Naive thymus-derived CD8-positive, alpha-beta T cell (primary cell): ENCODE results near the gene RSRC1. TPM values are rescaled to one million over a fixed set of nuclear protein-coding genes. Genes with fewer than 3 reads are reported as not detected.
"Not testable (repeated sequence)": the region's sequence is repeated elsewhere in the genome, so short reads cannot be mapped to it uniquely, and the experiment has no call there.

Experiments used
- ATAC-seq, 2 donors: fragments of 150-1000 bp; cut with Tn5 transposase in 1 of 2; sonication (Bioruptor Pico), chemical (Tn5 transposase) in 1 of 2; 1 replicate in 1 of 2; 2 replicates in 1 of 2; pipeline ENCODE4 v1.10.0; 2021; ENCODE audit warnings: mild to moderate bottlenecking in 2 of 2, moderate library complexity in 2 of 2
- POLR2A ChIA-PET: fragments of 350-600 bp; sonication (Branson Sonifier 250); formaldehyde crosslinking; loops from one replicate; lab custom pipeline; 2021; ENCODE audit warnings: antibody characterized with exemption; lab: Charles Lee
- DNase-seq, 10 donors: peaks; one replicate each; pipeline versions ENCODE4 v3.0.0 to v3.0.0-alpha.2; 2020 to 2022
- H3K27ac Mint-ChIP-seq, 10 donors: one replicate each; pipeline ENCODE4 v1.8.0; 2020 to 2022; ENCODE audit warnings: mild to moderate bottlenecking in 10 of 10, mixed read lengths in 10 of 10, moderate library complexity in 4 of 10, inconsistent platforms in 1 of 10
- H3K27me3 Mint-ChIP-seq, 5 donors: one replicate each; pipeline ENCODE4 v1.8.0; 2021 to 2022; ENCODE audit warnings: mixed read lengths in 5 of 5
- H3K36me3 Mint-ChIP-seq, 3 donors: one replicate each; pipeline ENCODE4 v1.8.0; 2020 to 2022; ENCODE audit warnings: mixed read lengths in 3 of 3, mild to moderate bottlenecking in 2 of 3, inconsistent platforms in 1 of 3
- H3K4me1 Mint-ChIP-seq, 4 donors: one replicate each; pipeline ENCODE4 v1.8.0; 2021 to 2022; ENCODE audit warnings: mixed read lengths in 4 of 4
- H3K4me3 Mint-ChIP-seq, 10 donors: one replicate each; pipeline ENCODE4 v1.8.0; 2020 to 2022; ENCODE audit warnings: mild to moderate bottlenecking in 10 of 10, mixed read lengths in 10 of 10, moderate library complexity in 6 of 10, inconsistent platforms in 1 of 10
- H3K9me3 Mint-ChIP-seq, 9 donors: one replicate each; pipeline ENCODE4 v1.8.0; 2020 to 2022; ENCODE audit warnings: mixed read lengths in 9 of 9, mild to moderate bottlenecking in 3 of 9, inconsistent platforms in 1 of 9, moderate library complexity in 1 of 9
- polyA plus RNA-seq, 3 donors: library from polyadenylated mRNA; unstranded; fragments of 300-500 nt; fragmentation: Illumina TruSeq; gene quantifications; one replicate each; pipeline ENCODE4 v1.2.3, GENCODE V29; 2021
- total RNA-seq, 8 experiments: library from RNA in 2 of 8; stranded (reverse) in 2 of 8; gene quantifications; one replicate each; pipeline ENCODE4 v1.2.3 and lab custom pipeline; 2021 to 2026

Gene RSRC1
- total and polyA plus RNA-seq, 5 experiments from 2014 or later: 30.2 to 38.3 (median 32.6) TPM

GRCh38 chr3:158308236-158308928 lies 198.5 kb downstream of the RSRC1 start:
- Mint-ChIP-seq H3K27ac (no peak overlapping the region), H3K9me3 (no peaks in the 10 kb centered on the region), H3K4me1 (no peaks in the 10 kb centered on the region), H3K4me3 (no peak overlapping the region), H3K36me3 (peaks cover 0 to 7% (median 2%) of the 10 kb centered on the region in 3 donors), H3K27me3 (no peaks in the 10 kb centered on the region)
- ATAC-seq (no peak), DNase-seq (no peak)
- POLR2A ChIA-PET: no interaction called here

- Mint-ChIP-seq H3K27ac (peak overlapping the region in 1 of 10 donors; percentile 20), H3K36me3 (peaks cover 2 to 12% (median 4%) of the 10 kb centered on the region in 3 donors), H3K4me1 (peaks cover 0 to 1% (median 0%) of the 10 kb centered on the region in 4 donors), H3K27me3 (no peaks in the 10 kb centered on the region), H3K4me3 (no peak overlapping the region), H3K9me3 (no peaks in the 10 kb centered on the region)
- POLR2A ChIA-PET: no interaction called here
- ATAC-seq: no peak
- no peak for DNase-seq
These were observed 202.8 kb downstream of the RSRC1 start for GRCh38 chr3:158312560-158313141.

DNA sequence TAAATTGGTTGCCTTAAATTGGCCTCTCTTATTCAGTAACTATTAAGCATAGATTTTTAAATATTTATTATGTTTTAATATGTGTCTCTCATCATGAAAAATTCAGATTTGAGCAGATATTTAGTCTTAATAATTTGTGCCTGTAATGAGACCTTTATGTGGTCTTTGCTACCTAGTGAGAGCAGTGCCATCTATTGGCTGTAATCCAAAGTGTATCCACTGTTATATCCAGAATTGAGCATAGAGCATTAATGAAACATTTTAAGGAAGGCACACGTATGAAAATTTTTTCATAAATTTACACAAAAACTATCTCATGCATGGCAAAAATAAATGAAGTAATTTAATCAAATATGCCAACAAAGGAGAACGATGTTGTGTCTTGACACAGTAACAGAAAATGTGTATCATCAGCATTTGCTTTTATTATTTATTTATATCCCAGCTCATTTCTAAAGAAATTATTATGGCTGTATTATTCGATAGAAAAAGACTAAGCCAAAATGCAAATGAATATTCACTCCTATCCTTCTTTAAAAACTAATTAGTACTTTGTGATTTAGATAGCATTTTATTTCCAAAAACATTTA lies 203.5 kb downstream of the RSRC1 start:
- H3K36me3 Mint-ChIP-seq: peaks cover 4 to 13% (median 5%) of the 10 kb centered on the region in 3 donors
- ATAC-seq (no peak), DNase-seq (no peak)
- H3K4me3 Mint-ChIP-seq: no peak overlapping the region
- no peaks in the 10 kb centered on the region for H3K9me3 Mint-ChIP-seq
- no peaks in the 10 kb centered on the region for H3K27me3 Mint-ChIP-seq
- no peak overlapping the region for H3K27ac Mint-ChIP-seq
- H3K4me1 Mint-ChIP-seq: peaks cover 0 to 1% (median 0%) of the 10 kb centered on the region in 4 donors
- POLR2A ChIA-PET: no interaction called here

- DNase-seq (no peak), ATAC-seq (no peak)
- POLR2A ChIA-PET: no interaction called here
- Mint-ChIP-seq H3K4me1 (peaks cover 0 to 1% (median 0%) of the 10 kb centered on the region in 4 donors), H3K27me3 (no peaks in the 10 kb centered on the region), H3K27ac (no peak overlapping the region), H3K36me3 (peaks cover 4 to 22% (median 11%) of the 10 kb centered on the region in 3 donors), H3K4me3 (no peak overlapping the region), H3K9me3 (peaks cover 0 to 4% (median 0%) of the 10 kb centered on the region in 9 donors)
These were observed 204.8 kb downstream of the RSRC1 start for GRCh38 chr3:158314426-158315357.

- ATAC-seq, H3K27me3 Mint-ChIP-seq, POLR2A ChIA-PET, DNase-seq, H3K4me1 Mint-ChIP-seq: not testable (repeated sequence)
- Mint-ChIP-seq H3K27ac (peak overlapping the region in 2 of 10 donors; percentile 19), H3K4me3 (peak overlapping the region in 6 of 10 donors; percentile 10 to 44 (median 20)), H3K9me3 (peaks cover 0 to 18% (median 5%) of the 10 kb centered on the region in 9 donors), H3K36me3 (peaks cover 8 to 33% (median 9%) of the 10 kb centered on the region in 3 donors)
These were observed 220.0 kb downstream of the RSRC1 start for GRCh38 chr3:158329696-158330441.

DNA sequence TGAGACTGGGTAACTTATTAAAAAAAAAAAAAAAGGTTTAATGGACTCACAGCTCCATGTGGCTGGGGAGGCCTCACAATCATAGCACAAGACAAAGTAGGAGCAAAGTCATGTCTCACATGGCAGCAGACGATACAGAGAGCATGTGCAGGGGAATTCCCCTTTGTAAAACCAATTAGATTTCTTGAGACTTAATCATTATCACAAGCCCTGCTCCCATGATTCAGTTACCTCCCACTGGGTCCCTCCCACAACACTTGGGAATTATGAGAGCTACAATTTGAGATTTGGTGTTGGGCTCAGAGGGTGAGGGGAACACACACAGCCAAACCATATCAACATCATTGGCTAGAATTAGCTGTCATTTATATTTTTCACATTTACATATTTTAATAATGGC lies 221.0 kb downstream of the RSRC1 start:
- POLR2A ChIA-PET: no interaction called here
- H3K4me3 Mint-ChIP-seq: no peak overlapping the region
- H3K4me1 Mint-ChIP-seq: peaks cover 0 to 8% (median 6%) of the 10 kb centered on the region in 4 donors
- peaks cover 0 to 18% (median 5%) of the 10 kb centered on the region in 9 donors for H3K9me3 Mint-ChIP-seq
- ATAC-seq (no peak), DNase-seq (no peak)
- H3K36me3 Mint-ChIP-seq: peaks cover 14 to 39% (median 15%) of the 10 kb centered on the region in 3 donors
- no peaks in the 10 kb centered on the region for H3K27me3 Mint-ChIP-seq
- no peak overlapping the region for H3K27ac Mint-ChIP-seq

DNA sequence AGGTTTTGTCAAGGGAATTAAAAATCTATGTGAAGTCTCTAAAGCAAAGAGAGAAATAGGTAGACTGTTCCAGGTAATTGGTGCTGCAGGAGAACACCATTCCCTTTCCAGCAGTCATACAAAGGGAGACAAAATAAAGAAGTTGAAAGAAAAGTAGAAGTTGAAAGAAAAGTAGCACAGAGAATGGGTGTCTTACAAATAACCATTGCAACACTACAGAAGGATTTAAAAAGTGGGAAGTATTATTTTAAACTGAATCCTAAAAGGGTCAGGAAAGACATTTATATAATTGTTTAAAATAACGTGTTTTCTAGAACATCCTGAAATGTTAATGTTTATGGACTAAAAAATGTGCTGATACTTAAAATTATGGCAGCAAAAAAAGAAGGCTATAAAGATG lies 223.8 kb downstream of the RSRC1 start:
- Mint-ChIP-seq H3K4me3 (no peak overlapping the region), H3K27ac (peak overlapping the region in 1 of 10 donors; percentile 25), H3K4me1 (peaks cover 0 to 6% (median 5%) of the 10 kb centered on the region in 4 donors), H3K36me3 (peaks cover 20 to 38% (median 21%) of the 10 kb centered on the region in 3 donors), H3K9me3 (peaks cover 0 to 3% (median 0%) of the 10 kb centered on the region in 9 donors), H3K27me3 (no peaks in the 10 kb centered on the region)
- no peak for DNase-seq
- ATAC-seq: no peak
- POLR2A ChIA-PET: no interaction called here

DNA sequence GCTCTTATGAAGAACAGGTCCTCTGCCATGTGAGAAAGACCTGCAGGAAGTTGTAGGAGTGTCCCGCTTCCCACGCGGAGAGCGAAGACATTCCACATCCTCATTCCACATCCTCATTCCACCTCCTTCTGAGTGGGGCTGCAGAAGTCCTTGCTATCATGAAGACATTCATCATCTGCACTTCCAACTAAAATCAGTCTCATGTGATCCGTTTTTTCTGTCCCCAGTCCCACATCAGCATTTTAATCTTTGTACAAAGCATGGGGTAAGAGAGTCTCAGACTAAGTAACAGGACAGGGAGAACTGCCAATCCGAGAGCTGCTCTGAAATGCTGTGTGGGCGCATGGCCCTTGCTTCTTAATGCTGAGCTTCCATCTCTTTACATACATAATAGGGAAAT lies 227.2 kb downstream of the RSRC1 start:
- POLR2A ChIA-PET: no interaction called here
- Mint-ChIP-seq H3K27ac (no peak overlapping the region), H3K4me3 (no peak overlapping the region), H3K9me3 (peaks cover 0 to 18% (median 2%) of the 10 kb centered on the region in 9 donors), H3K27me3 (no peaks in the 10 kb centered on the region), H3K4me1 (peaks cover 0 to 2% (median 0%) of the 10 kb centered on the region in 4 donors), H3K36me3 (peaks cover 27 to 49% (median 28%) of the 10 kb centered on the region in 3 donors)
- no peak for ATAC-seq
- DNase-seq: no peak

DNA sequence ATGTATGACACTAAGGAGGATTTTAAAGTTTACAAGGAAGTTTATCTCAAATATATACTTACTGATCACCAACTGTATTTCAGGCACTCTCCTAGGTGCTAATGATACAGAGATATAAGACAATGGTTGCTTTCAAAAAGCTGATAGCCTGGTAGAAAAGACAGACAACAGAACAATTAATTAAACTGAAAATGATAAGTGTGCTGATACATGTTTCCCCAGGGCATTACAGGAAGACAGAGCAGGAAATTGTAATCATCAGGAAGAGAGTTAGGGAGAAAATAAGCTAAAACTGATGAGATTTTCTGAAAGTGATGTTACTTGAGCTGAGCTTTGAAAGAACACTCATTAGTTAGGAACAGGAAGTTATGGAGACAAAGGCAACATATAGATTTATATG lies 229.7 kb downstream of the RSRC1 start:
- Mint-ChIP-seq H3K27ac (no peak overlapping the region), H3K4me1 (peaks cover 0 to 6% (median 0%) of the 10 kb centered on the region in 4 donors), H3K9me3 (peaks cover 0 to 30% (median 6%) of the 10 kb centered on the region in 9 donors), H3K27me3 (no peaks in the 10 kb centered on the region), H3K36me3 (peaks cover 31 to 59% (median 32%) of the 10 kb centered on the region in 3 donors), H3K4me3 (no peak overlapping the region)
- POLR2A ChIA-PET: no interaction called here
- DNase-seq: no peak
- ATAC-seq: no peak

DNA sequence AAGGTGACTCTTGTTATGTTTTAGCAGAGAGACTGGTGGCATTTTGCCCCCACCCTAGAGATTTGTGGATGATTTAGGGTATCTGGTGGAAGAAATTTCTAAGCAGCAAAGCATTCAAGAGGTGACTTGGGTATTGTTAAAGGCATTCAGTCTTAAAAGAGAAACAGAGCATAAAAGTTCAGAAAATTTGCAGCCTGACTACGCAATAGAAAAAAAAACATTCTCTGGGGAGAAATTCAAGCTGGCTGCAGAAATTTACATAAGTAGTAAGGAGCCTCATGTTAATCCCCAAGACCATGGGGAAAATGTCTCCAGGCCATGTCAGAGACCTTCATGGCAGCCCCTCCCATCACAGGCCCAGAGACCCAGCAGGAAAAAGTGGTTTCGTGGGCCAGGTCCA lies 231.1 kb downstream of the RSRC1 start:
- H3K27ac Mint-ChIP-seq, H3K4me1 Mint-ChIP-seq, H3K27me3 Mint-ChIP-seq, ATAC-seq, DNase-seq, POLR2A ChIA-PET: not testable (repeated sequence)
- Mint-ChIP-seq H3K36me3 (peaks cover 23 to 49% (median 24%) of the 10 kb centered on the region in 3 donors), H3K9me3 (peaks cover 2 to 30% (median 6%) of the 10 kb centered on the region in 9 donors), H3K4me3 (peak overlapping the region in 1 of 10 donors; percentile 10)

DNA sequence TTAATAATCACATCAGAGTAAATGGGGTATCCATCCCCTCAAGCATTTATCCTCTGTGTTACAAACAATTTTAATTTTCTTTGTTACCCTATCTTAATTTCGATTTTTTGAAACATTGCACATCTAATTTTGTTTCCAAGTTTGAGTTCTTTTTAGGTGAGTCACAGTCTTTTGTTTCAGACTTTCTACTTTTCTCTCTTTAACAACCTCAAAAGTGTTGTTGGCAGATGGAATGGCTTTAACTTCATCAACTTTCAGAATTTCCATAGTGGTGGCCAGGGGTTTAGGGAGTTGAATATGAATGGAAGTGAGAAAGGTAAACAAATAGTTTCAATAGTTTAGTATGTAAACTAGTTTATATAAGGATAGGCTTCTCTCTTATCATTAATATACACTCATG lies 238.1 kb downstream of the RSRC1 start:
- no peak for DNase-seq
- Mint-ChIP-seq H3K36me3 (peaks cover 0 to 23% (median 3%) of the 10 kb centered on the region in 3 donors), H3K4me1 (peaks cover 0 to 7% (median under 1%) of the 10 kb centered on the region in 4 donors), H3K4me3 (no peak overlapping the region), H3K27ac (no peak overlapping the region), H3K9me3 (peaks cover 2 to 18% (median 6%) of the 10 kb centered on the region in 9 donors), H3K27me3 (no peaks in the 10 kb centered on the region)
- ATAC-seq: no peak
- POLR2A ChIA-PET: no interaction called here
